Stimulated activated CD4-positive, alpha-beta T cell treated with anti-CD3 and anti-CD28 coated beads, Interleukin-2, amount 100 ng/mL, for 4 hours (primary cell): ENCODE data around the gene RAD9B.
"Not testable (repeated sequence)": the region's sequence is repeated elsewhere in the genome, so short reads cannot be mapped to it uniquely, and the experiment has no call there.

Experiments used
- DNase-seq: peaks from one replicate; pipeline ENCODE4 v3.0.0-alpha.2; 2020; ENCODE audit warnings: low read depth

Gene RAD9B

DNA sequence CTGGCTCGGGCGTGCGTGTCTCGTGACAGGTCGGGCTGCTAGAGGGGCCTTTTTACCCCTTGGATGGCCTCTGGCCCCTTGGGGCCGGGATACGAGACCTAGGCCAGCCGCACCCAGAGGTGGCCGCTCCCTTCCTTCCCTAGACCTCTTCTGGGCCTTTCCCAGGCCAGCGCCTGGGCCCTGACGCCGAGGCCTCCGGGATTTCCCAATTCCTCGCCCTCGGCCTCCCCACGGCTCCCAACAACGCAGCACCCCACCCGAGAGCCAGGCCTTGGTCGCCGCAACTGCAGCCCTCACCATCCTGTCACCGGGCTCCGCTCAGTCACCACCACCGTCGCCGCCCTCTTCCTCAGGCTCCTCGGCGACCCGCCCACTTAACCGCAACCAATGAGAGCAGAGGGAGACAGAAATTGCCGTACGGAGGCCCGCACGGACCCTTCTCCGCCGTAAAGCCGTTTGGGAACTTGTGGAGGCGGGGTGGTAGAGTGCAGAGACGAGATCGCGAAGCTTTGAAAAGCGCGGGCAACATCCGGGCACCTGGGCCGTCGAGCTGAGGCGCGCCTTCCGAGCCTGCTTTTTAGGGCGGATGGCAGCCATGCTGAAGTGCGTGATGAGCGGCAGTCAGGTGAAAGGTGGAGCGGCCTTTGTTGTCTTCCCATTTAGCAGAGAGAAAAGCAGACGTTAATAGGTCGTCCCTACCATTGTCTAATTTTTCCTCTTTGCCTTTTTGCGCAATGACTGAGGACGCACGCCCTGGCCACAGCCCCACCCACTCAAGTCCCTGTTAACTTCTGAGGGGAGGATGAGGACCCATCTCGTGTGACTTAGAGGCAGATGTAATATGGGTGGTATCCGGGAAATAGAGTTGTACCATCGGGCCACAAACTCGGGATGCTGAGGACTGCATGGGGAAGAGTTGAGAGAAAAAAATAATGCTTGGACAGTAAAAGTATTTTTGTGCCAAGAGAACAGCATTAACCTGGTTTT, at the start of gene RAD9B, which contains the start of gene VPS29:
TSS of gene RAD9B (plus strand) at position 580 of the 987 bp plus-strand sequence. CDS start at position 587, 7 bp downstream.
TSS of gene VPS29 (minus strand) at position 360 of the 987 bp plus-strand sequence. CDS start at position 300, 60 bp downstream.
- DNase-seq = peak; percentile 98

DNA sequence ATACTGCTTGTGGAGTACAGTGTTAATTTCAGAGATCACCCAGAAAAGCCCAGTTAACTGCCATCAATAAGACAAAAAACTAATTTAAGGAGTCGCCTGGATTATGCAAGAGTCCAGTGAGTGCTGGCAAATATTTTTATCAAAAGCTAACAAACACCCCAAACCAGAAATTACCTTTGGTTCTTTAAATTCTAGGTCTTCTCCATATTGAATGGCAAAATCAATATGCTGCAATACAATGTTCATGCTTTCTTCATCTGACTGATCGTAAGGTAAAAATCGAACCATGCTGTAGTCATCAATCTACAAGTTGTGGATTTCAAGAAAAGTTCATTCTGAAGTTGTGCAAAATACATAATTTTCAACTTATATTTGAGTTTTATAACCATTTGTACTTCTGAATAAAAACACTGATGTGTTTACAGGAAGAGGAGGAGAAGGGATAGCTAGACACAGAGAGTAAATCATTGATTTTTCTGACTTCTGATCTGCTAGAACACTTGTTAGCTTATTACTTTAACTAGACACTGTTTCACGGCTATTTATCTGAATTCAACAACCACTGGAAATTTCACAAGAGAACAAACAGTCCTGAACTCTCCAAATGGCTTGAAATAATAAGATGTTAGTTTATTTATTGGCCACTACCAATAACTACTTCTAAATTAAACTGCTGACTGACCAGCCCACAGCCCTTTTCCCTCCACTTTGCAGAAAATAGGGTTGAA, 48.4 kb upstream of the RAD9B start:
- DNase-seq = no peak

DNA sequence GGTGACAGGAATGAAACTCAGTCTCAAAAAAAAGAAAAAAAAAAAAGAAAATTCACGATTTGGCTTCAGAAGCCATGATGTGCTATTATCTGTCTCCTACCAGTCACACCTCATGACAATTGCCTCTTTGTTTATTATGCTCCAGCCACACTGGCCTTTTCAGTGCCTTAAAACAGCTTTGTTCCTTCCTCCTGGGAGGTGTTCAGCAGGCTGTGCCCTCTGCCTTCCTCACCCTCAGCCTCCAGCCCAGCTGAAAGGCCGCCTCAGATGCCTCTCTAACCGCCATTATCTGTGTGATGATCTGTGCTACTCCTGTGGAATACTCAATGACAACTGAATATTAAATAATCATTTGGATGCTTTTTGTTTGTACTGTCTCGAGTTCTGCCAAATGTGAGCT, 43.4 kb upstream of the RAD9B start:
- no peak for DNase-seq

DNA sequence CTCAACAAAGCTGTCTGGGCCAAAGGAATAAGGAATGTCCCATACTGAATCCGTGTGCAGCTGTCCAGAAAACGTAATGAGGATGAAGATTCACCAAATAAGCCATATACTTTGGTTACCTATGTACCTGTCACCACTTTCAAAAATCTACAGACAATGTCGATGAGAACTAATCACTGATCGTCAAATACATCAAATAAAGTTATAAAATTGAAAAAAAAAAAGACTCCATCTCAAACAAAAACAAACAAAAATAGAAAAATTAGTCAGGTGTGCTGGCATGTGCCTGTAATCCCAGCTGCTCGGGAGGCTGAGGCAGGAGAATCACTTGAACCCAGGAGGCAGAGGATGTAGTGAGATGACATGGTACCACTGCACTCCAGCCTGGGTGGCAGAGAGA, 40.9 kb upstream of the RAD9B start:
- DNase-seq = not testable (repeated sequence)

DNA sequence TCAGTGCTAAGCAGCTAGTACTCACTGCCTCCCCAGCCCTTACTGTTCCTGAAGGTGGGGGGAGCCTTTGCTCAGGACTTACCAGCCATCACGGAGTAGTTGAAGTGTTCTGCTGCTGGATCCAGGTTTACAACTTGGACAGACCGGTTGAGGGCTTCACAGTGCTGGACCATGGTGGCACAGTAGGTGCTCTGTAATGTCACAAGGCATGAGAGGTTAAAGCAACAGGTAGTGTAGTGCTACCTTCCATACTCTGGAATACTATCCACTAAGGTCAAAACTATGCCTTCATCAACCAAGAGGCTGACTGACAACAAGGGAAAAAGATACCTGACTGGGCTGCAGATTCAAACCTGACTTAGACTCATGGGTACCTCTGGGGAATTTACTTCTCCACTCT, 37.1 kb upstream of the RAD9B start:
- no peak for DNase-seq

DNA sequence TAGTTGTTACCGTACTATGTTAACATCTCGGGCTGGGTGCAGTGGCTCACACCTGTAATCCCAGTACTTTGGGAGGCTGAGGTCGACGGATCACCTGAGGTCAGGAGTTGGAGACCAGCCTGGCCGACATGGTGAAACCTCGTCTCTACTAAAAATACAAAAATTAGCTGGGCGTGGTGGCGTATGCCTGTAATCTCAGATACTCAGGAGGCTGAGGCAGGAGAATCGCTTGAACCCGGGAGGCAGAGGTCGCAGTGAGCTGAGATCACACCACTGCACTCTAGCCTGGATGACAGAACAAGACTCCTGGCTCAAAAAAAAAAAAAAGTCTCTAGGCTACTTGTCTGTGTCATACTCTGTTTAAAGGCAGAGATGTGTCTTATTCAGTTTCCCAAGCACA, 36.4 kb upstream of the RAD9B start:
- not testable (repeated sequence) for DNase-seq

DNA sequence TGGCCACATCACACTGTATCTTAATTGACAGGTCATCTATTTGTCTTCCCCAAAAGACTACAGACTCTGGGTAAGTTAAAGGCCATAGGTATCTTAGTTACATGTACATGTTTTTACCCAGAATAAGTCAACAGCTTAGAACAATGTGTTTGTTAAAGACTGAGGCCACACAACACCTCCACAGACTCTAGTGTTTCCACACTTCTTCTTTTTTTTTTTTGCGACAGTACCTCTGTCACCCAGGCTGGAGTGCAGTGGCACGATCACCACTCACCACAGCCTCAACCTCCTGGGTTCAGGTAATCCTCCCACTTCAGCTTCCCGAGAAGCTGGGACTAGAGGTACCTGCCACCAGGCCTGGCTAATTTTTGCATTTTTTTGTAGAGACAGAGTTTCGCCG, 35.3 kb upstream of the RAD9B start:
- no peak for DNase-seq

DNA sequence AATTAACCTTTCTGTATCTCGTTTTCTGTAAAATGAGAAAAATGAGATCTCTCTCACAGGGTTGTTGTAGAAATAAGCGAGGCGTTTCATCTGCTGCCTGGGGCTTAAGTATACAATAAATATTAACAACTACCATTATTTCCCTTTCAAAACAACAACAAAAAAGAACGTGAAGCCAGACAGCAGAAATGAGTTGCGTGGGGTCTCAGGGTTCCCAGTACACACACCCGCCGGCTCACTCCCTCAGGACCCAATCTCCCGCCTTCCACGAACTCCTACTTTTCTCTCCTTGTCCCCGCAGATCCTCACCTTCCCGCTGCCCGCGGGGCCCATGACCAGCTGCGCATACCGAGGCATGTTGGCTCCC, 34.3 kb upstream of the RAD9B start:
- DNase-seq = no peak

DNA sequence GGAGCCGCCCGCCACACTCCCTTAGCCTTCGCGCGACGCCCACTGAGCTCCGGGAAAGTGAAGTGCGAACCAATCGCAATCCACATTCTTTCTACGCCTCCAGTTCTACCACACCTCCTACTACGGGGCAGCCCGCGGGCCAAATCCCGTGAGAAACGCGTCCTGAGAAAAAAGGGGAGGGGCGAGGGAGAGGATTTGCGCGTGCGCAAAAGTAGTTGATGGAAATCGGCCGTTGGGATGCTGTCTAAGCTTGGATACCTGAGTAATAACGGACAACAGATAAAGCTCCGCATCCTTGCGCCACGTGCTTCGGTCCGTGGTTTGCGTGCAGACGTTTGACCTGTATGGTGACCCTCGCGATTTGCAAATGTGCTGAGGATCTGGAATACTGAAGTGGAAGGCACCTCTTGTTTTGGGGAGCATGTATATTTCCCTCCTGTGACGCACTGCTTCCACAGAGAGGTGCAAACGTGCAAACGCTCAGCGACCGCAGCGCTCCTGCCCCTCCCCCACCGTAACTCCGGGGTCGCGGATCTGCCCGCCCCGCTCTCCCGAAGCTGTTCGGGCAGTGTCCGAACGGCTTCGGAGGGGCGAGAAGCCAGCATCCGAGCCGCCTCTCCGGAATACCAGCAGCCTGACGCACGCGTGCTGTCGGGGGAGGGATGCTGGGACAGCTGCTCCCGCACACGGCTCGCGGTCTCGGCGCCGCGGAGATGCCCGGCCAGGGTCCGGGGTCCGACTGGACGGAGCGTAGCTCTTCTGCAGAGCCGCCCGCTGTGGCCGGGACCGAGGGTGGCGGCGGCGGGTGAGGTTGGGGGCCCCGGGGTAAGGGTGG, 33.7 kb upstream of the RAD9B start, which contains the start of the genes FAM216A and GPN3:
TSS of gene FAM216A (plus strand) at position 632 of the 835 bp plus-strand sequence. CDS start at position 663, 31 bp downstream.
TSS of gene GPN3 (minus strand) at position 44 of the 835 bp plus-strand sequence. CDS start 54 bp downstream, outside the sequence.
- DNase-seq = peak; percentile 91

DNA sequence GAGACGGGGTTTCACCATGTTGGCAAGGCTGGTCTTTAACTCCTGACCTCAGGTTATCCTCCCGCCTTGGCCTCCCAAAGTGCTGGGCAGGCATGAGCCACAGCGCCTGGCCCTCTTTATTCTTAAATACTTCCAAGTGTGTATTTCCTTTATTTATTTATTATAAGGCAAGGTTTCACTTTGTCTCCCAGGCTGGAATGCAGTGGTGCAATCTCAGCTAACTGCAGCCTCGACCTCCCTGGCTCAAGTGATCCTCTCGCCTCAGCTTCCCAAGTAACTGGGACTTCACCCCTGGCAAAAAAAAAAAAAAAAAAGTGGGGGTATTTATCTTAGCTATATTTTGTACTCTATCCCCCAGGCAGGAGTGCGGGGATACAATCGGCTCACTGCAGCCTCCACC, 26.7 kb upstream of the RAD9B start:
- DNase-seq = no peak

DNA sequence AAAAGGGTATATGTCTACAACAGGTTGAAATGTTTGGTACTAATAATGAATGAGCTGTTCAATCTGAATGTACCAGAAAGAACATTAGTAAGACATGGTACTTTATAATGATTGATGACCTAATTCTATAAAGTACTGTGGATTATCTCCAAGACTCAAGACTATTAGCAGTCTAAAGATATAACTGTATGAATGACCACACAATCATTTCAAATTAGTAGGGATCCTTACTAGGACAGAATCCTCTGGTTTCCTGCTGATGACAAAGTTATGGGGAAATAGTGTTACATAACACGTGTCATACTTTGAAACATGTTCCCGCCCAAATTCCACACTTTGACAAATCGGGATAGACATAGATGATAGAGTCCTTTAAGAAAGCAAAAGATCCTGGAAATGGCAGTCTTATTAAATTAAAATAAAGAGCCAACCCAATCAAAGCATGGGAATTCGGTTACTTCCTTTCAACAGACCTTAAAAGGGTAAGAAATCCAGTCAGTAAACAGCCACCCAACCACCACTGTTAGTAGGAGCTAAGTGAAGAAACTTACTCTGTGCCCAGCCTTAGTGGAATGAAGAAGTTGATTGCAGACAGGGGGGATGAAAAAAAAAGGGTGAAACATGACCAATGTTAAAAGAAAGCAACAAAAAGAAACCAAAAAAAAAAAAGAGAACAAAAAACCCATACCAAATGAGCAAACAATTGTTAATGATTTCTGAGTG, 3.0 kb upstream of the RAD9B start:
- DNase-seq = no peak

DNA sequence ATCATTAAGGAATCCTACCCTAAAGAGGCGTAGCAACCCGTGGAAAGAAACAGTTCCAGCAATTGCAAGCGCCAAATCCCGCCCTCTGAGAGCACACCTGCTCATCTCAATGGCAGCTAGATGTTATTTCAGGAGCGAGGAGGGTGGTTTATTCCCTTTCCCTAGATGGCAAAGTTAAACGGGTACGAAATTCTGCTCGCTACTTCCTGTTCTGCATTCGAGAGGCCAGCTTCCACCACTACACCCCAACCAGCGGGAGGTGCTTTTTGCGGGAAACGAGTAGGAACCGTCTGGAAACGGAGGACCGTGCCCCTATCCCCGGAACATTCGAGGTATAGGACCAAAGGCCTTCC, 756 bp upstream of the RAD9B start:
- peak; percentile 5 for DNase-seq

DNA sequence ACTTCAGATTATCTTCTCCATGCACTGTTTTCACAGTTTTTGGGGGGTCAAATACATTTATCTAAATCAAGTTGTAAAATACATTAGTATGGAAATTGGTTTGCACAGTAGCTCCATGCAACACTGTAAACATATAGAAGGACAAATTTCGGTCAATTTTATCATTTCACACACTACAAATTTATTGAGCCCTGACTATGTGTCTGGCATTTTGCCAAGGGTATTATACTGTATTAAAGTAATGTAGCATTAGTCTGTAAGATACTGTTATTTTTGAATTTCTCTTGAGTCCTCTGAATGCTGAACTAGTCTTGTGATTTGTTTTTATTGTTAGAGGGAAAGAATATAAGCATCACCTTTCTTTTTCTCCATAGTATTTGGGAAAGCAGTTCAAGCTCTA, 1.3 kb downstream of the RAD9B start:
- DNase-seq = no peak

DNA sequence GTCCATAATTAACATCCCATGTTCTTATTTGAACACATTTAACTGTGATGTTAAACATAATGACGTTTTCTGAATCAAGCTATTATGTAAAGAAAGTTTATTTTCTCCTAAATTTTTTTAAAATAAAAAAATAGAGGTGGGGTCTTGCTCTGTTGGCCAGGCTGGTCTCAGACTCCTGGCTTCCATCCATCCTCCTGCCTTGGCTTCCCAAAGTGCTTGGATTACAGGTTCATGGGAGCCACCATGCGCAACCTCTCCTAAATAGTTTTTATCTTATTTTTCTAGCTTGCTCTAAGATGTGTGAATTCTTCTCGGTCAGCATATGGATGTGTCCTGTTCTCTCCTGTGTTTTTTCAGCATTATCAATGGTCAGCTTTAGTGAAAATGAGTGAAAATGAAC, 3.2 kb downstream of the RAD9B start:
- no peak for DNase-seq

DNA sequence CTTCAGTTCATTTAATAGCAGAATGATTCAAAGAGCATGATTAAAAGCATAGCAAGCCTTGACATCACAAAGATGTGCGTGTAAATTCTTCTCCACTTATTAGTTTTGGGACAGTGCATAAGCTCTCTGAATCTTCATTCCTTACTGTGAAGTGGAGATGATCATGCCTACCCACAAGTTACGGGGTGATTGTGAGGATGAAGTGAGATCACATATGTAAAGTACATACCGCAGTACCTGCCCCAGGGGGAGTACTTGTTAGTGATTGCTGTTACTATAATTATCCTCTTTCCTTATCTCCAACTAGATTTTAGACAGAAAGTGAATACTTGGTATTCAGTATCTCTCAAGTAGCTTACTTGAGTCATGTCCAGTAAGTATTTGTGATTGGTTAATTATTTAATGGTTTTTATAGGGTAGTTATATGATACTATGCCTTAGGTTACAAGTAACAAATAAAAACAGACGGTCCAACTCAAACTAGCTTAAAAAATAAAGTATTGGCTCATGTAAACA, 6.0 kb downstream of the RAD9B start:
- no peak for DNase-seq

DNA sequence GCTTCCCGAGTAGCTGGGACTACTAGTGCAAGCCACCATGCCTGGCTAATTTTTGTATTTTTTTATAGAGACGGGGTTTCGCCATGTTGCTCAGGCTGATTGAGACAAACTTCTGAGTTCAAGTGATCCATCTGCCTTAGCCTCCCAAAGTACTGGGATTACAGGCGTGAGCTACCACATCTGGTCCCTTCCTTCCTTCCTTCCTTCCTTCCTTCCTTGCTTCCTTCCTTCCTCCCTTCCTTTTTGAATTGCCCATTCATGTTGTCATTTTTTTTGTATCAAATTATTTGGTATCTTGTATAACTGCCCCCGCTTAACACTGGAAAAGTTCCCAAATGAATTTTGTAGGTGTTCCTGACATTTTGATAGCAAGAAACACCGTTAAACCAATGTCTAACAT, 11.7 kb downstream of the RAD9B start:
- DNase-seq = no peak

DNA sequence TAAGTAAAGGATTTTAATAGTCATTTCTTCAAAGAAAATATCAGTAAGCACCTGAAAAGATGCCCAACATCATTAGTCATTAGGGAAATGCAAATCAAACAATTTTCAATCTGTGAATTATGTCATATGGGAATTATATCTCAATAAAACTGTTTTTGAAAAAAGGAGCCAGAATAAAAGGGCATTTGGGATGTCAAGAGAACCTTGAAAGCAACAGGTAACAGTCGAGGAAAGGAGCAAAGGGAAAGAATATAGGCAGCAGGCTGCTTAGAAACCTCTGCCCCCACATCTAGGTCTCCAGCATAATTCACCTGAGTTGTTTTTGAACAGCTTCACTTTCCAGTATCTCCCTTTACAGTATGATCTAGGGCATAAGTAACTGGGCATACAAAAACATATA, 12.2 kb downstream of the RAD9B start:
- DNase-seq = no peak

DNA sequence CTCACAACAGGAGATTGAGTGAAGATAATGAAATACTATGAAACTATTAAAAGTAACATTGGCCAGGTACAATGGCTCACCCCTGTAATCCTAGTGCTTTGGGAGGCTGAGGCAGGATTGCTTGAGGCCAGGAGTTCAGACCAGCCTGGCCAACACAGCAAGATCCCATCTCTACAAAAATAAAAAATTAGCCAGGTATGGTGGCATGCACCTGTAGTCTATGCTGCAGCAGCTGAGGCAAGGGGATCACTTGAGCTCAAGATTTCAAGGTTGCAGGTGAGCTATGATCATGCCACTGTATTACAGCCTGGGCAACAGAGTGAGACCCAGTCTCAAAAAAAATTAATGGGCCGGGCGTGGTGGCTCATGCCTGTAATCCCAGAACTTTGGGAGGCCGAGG, 14.9 kb downstream of the RAD9B start:
- DNase-seq = no peak

DNA sequence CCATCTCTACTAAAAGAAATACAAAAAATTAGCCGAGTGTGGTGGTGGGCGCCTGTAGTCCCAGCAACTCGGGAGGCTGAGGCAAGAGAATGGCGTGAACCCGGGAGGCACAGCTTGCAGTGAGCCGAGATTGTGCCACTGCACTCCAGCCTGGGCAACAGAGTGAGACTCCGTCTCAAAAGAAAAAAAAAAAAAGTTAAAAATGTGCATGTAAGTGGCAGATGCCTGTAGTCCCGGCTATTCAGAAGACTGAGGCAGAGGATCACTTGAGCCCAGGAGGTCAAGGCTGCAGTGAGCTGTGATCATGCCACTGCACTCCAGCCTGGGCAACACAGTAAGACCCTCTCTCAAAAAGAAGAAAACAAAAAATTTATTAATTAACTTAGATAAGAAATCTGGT, 15.9 kb downstream of the RAD9B start:
- not testable (repeated sequence) for DNase-seq

DNA sequence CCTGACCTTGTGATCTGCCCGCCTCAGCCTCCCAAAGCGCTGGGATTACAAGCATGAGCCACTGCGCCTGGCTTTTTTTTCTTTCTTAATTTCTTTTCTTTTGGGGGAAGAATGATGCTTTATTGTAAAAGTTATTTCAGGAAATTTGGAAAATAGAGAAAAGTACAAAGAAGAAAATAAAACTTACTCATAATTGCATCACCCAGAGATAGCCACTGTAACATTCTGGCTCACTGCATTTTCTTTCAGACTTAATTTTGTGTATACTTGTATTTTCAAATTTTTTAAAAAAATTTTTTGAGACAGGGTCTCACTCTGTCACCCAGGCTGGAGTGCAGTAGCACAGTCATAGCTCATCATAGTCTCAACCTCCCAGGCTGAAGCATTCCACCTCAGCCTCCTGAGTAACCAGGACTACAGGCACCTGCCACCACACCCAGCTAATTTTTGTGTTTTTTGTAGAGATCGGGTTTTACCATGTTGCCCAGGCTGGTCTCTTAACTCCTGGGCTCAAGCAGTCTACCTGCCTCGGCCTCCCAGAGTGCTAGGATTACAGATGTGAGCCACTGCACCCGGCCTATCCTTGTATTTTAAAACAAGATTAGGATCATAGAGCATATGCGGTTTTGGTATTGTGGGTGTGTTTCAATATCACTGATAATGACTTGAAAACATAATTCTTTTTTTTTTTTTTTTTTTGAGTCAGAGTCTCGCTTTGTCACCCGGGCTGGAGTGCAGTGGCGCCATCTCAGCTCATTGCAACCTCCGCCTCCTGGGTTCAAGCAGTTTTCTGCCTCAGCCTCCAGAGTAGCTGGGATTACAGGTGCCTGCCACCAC, 19.0 kb downstream of the RAD9B start:
- not testable (repeated sequence) for DNase-seq
